ENCODE measurements around the gene RMC1. TPM values are rescaled to one million over a fixed set of nuclear protein-coding genes. Genes with fewer than 3 reads are reported as not detected.

Gene RMC1
- total RNA-seq, 6 experiments from 2014 or later = 17.3 to 19.9 (median 19.4) TPM

GRCh38 chr18:23534276-23534675 lies 31.0 kb downstream of the RMC1 start:
- no peaks in the 10 kb centered on the region for H3K9me3 Mint-ChIP-seq
- H3K27me3 Mint-ChIP-seq (ENCODE audit: insufficient read depth) = no peaks in the 10 kb centered on the region; the same call in 1 of the 2 replicates
- H3K36me3 Mint-ChIP-seq (ENCODE audit: low read depth) = peaks cover 65% of the 10 kb centered on the region

GRCh38 chr18:23536204-23536603 lies 32.9 kb downstream of the RMC1 start:
- H3K4me1 Mint-ChIP-seq (ENCODE audit: low read depth) = peaks cover 7% of the 10 kb centered on the region
- TF ChIP-seq CTCF (IDR thresholded peaks at IDR 0.05) = no peak
- H3K36me3 Mint-ChIP-seq (ENCODE audit: low read depth) = peaks cover 66% of the 10 kb centered on the region

More at GRCh38 chr18:23534276-23534675, 31.0 kb downstream of the RMC1 start:
- no peak for DNase-seq
- H3K27ac Mint-ChIP-seq = no peak overlapping the region
- peaks cover 21% of the 10 kb centered on the region for H3K4me1 Mint-ChIP-seq (ENCODE audit: low read depth)
- no peak for TF ChIP-seq CTCF (IDR thresholded peaks at IDR 0.05)
- no peak overlapping the region for H3K4me3 Mint-ChIP-seq

GRCh38 chr18:23537274-23537673 lies 34.0 kb downstream of the RMC1 start:
- Mint-ChIP-seq H3K4me3 (no peak overlapping the region), H3K9me3 (no peaks in the 10 kb centered on the region), H3K27me3 (ENCODE audit: insufficient read depth) (no peaks in the 10 kb centered on the region), H3K27ac (no peak overlapping the region), H3K36me3 (ENCODE audit: low read depth) (peaks cover 57% of the 10 kb centered on the region), H3K4me1 (ENCODE audit: low read depth) (peaks cover 7% of the 10 kb centered on the region)
- TF ChIP-seq CTCF (IDR thresholded peaks at IDR 0.05) = no peak
- DNase-seq = no peak

More at GRCh38 chr18:23536204-23536603, 32.9 kb downstream of the RMC1 start:
- DNase-seq = no peak
- Mint-ChIP-seq H3K27ac (no peak overlapping the region), H3K27me3 (ENCODE audit: insufficient read depth) (no peaks in the 10 kb centered on the region), H3K9me3 (no peaks in the 10 kb centered on the region), H3K4me3 (no peak overlapping the region)

- Mint-ChIP-seq H3K27me3 (ENCODE audit: insufficient read depth) (no peaks in the 10 kb centered on the region), H3K9me3 (no peaks in the 10 kb centered on the region), H3K36me3 (ENCODE audit: low read depth) (peaks cover 55% of the 10 kb centered on the region), H3K4me1 (ENCODE audit: low read depth) (peaks cover 7% of the 10 kb centered on the region), H3K27ac (no peak overlapping the region), H3K4me3 (no peak overlapping the region)
- TF ChIP-seq CTCF (IDR thresholded peaks at IDR 0.05) = no peak
- no peak for DNase-seq
These were observed 34.7 kb downstream of the RMC1 start for GRCh38 chr18:23538001-23538400.

- Mint-ChIP-seq H3K27ac (no peak overlapping the region; the same call in 1 of the 2 replicates), H3K4me1 (ENCODE audit: low read depth) (peaks cover 7% of the 10 kb centered on the region), H3K4me3 (no peak overlapping the region), H3K27me3 (ENCODE audit: insufficient read depth) (no peaks in the 10 kb centered on the region), H3K36me3 (ENCODE audit: low read depth) (peaks cover 55% of the 10 kb centered on the region), H3K9me3 (no peaks in the 10 kb centered on the region)
- no peak for DNase-seq
- TF ChIP-seq CTCF (IDR thresholded peaks at IDR 0.05) = no peak
These were observed 35.6 kb downstream of the RMC1 start for GRCh38 chr18:23538870-23539269.

- peaks cover 7% of the 10 kb centered on the region for H3K4me1 Mint-ChIP-seq (ENCODE audit: low read depth)
- no peak overlapping the region for H3K4me3 Mint-ChIP-seq
- H3K9me3 Mint-ChIP-seq = no peaks in the 10 kb centered on the region
- H3K27me3 Mint-ChIP-seq (ENCODE audit: insufficient read depth) = no peaks in the 10 kb centered on the region
- H3K36me3 Mint-ChIP-seq (ENCODE audit: low read depth) = peaks cover 52% of the 10 kb centered on the region
- TF ChIP-seq CTCF (IDR thresholded peaks at IDR 0.05) = no peak
- H3K27ac Mint-ChIP-seq = no peak overlapping the region
- DNase-seq = no peak
These were observed 36.0 kb downstream of the RMC1 start for GRCh38 chr18:23539296-23539695.

All from HFFc6 (cell line).